Endometrium (tissue), 2 donors: ENCODE data around the gene CACNG5.

Experiments used
- FAIRE-seq: peaks from 2 replicates; lab custom pipeline; 2012; peaks lifted over from hg19 to GRCh38; lab: Jason Lieb, UNC
- donor health status: control.
- donor health status: control.

CACNG5 gene

DNA sequence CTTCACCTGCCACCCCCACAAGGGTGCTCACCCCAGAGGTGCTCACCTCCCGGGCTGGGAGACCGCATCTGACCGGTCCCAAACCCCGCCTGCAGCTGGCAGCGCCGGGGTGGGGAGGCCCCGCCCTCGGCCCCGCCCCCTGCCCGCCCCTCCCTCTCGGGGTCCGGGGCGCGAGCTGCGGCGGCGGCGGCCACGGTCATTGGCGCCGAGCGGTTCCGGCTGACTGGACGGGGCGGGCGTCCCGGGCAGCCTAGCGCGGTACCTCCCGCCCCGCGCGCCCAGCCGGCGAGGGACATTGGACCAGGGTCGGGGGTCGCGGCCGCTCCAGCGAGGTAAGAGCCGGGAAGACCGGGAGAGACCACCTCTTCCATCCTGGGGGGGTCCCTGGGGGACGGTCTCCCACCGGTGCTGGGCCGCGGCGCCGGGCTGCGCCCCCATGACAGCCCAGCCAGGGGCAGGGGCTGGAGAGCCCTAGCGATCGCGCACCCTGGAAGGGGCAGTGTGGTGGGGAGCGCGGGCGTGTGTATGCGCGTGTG is at the start of gene CACNG5:
CACNG5 (plus strand) TSS at position 199 of the 536 bp plus-strand sequence. CDS start 42,216 bp downstream, outside the sequence.
- no peak for FAIRE-seq

GRCh38 chr17:66786107-66786506 is 48.8 kb upstream of the CACNG5 start:
- FAIRE-seq, result no peak

- no peak for FAIRE-seq
Observed at GRCh38 chr17:66787914-66788313, 47.0 kb upstream of the CACNG5 start.

DNA sequence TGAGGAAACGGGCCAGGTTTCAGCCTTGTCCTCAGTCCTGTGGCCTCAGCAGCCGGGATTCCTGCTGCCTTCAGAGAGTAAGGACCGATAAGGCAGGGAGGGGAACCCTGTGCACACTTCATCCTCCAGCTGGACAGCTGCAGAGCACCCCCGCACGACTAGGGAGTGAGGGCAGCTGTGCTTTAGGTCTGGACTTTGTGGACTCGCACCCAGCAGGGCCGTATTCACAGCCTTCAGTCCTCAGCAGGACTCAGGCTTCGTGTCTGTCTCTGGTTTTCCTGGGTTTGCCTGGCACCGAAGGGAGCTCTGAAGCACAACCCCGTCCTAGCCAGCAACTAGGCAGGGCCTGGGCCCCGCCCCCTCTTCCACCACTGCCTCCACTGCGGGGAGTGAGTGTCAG is 45.8 kb upstream of the CACNG5 start:
- FAIRE-seq, result no peak

- no peak for FAIRE-seq
Observed at GRCh38 chr17:66789961-66790437, 44.9 kb upstream of the CACNG5 start.

DNA sequence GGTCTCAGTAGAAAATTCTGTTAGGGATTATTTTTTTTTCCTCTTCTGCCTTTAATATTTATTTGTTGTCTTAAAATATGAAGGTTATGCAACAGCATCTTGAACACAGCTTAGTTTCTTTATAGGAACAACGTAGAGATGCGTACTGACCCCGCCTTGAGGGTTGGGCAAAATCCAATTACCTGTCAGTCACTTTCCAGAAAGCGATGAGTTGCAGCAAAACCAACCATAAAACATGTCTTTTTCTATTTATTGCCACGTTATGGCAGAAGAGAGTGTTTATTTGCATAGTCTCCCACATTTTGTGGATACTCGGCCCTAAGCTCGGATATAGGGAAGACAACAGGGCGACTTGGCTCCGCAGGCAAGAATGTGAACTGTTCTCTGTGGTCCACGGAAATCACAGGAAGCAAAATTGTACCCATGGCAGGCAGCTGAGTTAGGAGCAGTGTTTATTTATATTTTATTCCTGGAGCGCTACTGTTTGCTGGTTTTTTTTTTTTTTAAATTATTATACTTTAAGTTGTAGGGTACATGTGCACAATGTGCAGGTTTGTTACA is 44.3 kb upstream of the CACNG5 start:
- FAIRE-seq, result no peak

GRCh38 chr17:66791347-66791746 is 43.6 kb upstream of the CACNG5 start:
- FAIRE-seq, result no peak

DNA sequence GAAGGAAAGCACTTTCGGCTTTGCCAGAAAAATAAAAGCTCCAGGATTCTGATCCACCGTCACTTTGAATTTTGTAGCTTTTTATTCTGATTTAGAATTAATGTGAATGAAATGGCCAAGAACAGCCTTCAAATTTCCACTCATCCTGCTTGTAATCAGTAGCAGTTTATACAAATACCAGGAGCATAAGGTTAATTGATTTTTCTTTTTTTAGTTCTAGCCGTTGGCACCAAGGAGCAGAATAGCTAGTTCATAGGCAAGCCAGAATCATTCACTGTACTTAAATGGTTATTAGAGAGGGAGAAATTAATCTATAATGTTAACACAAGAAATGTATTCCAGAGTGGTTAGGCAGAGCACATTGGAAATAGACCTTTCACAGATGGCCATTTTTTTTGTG is 41.1 kb upstream of the CACNG5 start:
- FAIRE-seq, result no peak

DNA sequence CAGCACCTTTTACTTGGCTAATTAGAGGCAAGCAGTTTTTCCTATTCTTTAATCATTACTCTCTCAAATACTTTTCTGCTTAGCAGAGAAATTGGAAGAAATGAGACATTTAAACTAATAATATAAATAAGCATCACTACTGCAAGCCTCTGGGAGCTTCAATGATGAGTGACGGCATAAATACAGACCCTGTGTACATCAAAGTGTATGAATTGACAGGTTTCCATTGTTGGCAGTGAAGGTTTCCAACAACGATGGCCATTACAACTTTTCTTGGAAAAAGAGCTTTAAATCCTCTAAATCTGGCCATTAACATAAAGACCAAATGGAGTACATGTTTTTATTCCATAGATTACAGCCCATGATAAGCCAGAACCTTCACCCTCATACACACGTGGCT is 39.4 kb upstream of the CACNG5 start:
- no peak for FAIRE-seq

GRCh38 chr17:66799849-66800537 is 34.9 kb upstream of the CACNG5 start:
- FAIRE-seq, result no peak

- FAIRE-seq, result no peak
Observed at GRCh38 chr17:66803474-66803951, 31.4 kb upstream of the CACNG5 start.

- FAIRE-seq, result no peak
Observed at GRCh38 chr17:66805567-66805966, 29.4 kb upstream of the CACNG5 start.

- no peak for FAIRE-seq
Observed at GRCh38 chr17:66807182-66807581, 27.7 kb upstream of the CACNG5 start.

- no peak for FAIRE-seq
Observed at GRCh38 chr17:66809408-66809807, 25.5 kb upstream of the CACNG5 start.

- FAIRE-seq, result no peak
Observed at GRCh38 chr17:66810951-66811682, 23.8 kb upstream of the CACNG5 start.

- FAIRE-seq, result no peak
Observed at GRCh38 chr17:66811683-66812054, 23.2 kb upstream of the CACNG5 start.

GRCh38 chr17:66812571-66812970 is 22.3 kb upstream of the CACNG5 start:
- FAIRE-seq, result no peak

DNA sequence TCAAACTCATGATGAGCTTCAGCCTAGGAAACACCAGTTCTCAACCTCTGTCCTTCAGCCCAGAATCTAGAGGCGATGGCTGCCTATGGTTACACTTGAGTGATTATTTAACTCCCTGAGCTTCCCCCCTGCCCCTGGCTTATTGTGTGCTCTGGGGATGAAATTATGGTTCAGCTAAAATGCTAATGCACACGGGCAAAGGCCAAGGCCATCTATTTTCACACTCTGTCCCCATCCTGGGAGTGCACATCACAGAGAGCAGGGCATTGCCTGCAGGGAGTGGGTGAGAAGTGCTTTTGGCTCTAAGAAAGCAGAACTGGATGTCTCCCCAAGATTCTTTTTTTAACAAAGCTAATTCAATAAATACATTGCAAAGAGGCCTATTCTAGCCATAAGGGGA is 21.6 kb upstream of the CACNG5 start:
- FAIRE-seq, result no peak

DNA sequence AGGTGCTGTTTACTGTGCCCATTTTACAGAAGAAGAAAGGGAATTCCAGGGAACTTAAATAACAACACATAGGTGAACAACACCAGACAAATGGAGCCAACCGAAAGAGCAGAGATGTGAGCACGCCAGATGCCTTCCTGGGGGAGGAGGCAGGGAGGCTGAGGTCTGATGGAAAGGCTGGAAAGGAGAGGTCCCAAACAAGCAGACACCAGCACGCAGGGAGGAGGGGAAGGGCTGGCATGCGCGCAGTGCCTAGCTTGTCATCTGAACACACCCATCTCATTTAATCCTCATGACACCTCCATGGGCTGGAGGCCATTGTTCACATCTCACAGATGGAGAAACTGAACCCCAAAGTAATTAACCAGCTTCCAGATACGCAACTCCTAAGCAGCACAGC is 20.9 kb upstream of the CACNG5 start:
- no peak for FAIRE-seq

- no peak for FAIRE-seq
Observed at GRCh38 chr17:66814570-66814969, 20.3 kb upstream of the CACNG5 start.

- FAIRE-seq, result no peak
Observed at GRCh38 chr17:66817750-66818149, 17.2 kb upstream of the CACNG5 start.

DNA sequence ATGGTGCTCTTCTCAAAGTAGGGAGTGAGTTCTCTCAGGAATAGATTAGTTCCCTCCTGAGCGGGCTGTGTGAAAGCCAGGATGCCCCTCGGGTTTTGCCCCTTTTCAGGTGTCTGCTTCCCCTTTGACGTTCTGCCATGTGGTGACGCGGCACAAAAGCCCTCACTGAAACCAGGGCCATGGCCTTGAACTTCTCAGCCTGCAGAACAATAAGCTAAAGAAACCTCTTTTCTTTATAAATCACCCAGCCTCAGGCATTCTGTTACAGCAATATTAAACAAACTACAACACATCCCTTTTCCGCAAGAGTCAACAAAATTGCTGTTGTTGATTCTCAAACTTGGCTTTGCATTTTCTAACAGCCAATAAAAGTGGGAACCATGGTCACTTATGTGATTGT is 15.5 kb upstream of the CACNG5 start:
- no peak for FAIRE-seq

DNA sequence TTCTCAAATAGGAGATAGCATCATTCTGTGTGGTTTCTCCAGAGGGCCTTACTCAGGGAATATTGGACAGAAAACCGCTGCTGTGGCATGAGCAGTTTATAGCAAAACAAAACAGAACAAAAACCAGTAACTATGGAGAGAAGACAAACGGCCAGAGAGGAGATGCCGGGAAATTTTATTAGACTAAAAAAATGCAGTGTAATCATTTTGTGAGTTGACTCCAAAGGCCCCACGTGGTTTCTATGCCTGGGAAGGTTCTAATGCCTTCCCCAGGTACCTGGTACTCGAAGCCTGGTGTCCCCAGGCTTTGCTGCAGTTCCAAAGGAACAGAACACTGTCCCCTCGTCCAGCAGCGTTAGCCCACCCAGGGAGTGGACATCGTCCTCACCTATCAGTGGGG is 12.9 kb upstream of the CACNG5 start:
- no peak for FAIRE-seq
